Measurements from ENCODE around the gene DAGLB. TPM values are rescaled to one million over a fixed set of nuclear protein-coding genes. Genes with fewer than 3 reads are reported as not detected.

DAGLB gene
- total and polyA plus RNA-seq, 2 of the 8 experiments (the other 6 are each of a cell fraction or from before 2014, with no cell fraction given), result 27.0 to 39.6 TPM

- TF ChIP-seq KDM5A (IDR thresholded peaks at IDR 0.05; ENCODE audit: low read length) (no peak), JUN (IDR thresholded peaks at IDR 0.05; ENCODE audit: low read depth, low read length) (peak; percentile 63; the same call in 1 of the 2 replicates), SAP30 (IDR thresholded peaks at IDR 0.05; ENCODE audit: insufficient read depth, insufficient replicate concordance, low read length) (peak; percentile 18), SIX5 (IDR thresholded peaks at IDR 0.05; ENCODE audit: low read depth, low read length) (no peak), RBBP5 (IDR thresholded peaks at IDR 0.05; ENCODE audit: borderline replicate concordance, low read depth, low read length) (peak; percentile 73; the same call in 1 of the 2 replicates), HDAC6 (IDR thresholded peaks at IDR 0.05; ENCODE audit: low read depth, low read length) (no peak), TBP (IDR thresholded peaks at IDR 0.05; ENCODE audit: low read depth, low read length) (peak; percentile 74), BACH1 (IDR thresholded peaks at IDR 0.05; ENCODE audit: low read length) (no peak), CHD2 (IDR thresholded peaks at IDR 0.05; ENCODE audit: low read length) (no peak), CTBP2 (IDR thresholded peaks at IDR 0.05; ENCODE audit: borderline replicate concordance, insufficient read depth, insufficient read length, low read length) (no peak), GTF2F1 (IDR thresholded peaks at IDR 0.05; ENCODE audit: borderline replicate concordance, low read depth, low read length) (0 out of 2 replicates have a peak, but pooled peaks have one; percentile 65)
Measured at GRCh38 chr7:6447581-6448199, at the start of gene DAGLB (continued).
